ENCODE results near the gene SPACA6.
"Not testable (repeated sequence)": the region's sequence is repeated elsewhere in the genome, so short reads cannot be mapped to it uniquely, and the experiment has no call there.

The SPACA6 gene

GRCh38 chr19:51706885-51707284 is 13.8 kb downstream of the SPACA6 start:
- DNase-seq = no peak

GRCh38 chr19:51708811-51709210 is 15.7 kb downstream of the SPACA6 start:
- DNase-seq = no peak

- no peak for DNase-seq
Observed at GRCh38 chr19:51709575-51709974, 16.4 kb downstream of the SPACA6 start.

GRCh38 chr19:51710163-51710562 is 17.0 kb downstream of the SPACA6 start:
- DNase-seq = no peak

- no peak for DNase-seq
Observed at GRCh38 chr19:51711702-51712101, 18.6 kb downstream of the SPACA6 start.

- DNase-seq = no peak
Observed at GRCh38 chr19:51712461-51713081, 19.4 kb downstream of the SPACA6 start.

- no peak for DNase-seq
Observed at GRCh38 chr19:51713319-51714285, 20.5 kb downstream of the SPACA6 start.

GRCh38 chr19:51714848-51715247 is 21.7 kb downstream of the SPACA6 start:
- no peak for DNase-seq

GRCh38 chr19:51715850-51716249 is 22.7 kb downstream of the SPACA6 start:
- DNase-seq = no peak

- DNase-seq = no peak
Observed at GRCh38 chr19:51716925-51717324, 23.8 kb downstream of the SPACA6 start.

- DNase-seq = no peak
Observed at GRCh38 chr19:51719251-51719988, 26.3 kb downstream of the SPACA6 start.

- DNase-seq = no peak
Observed at GRCh38 chr19:51721905-51722304, 28.8 kb downstream of the SPACA6 start.

- no peak for DNase-seq
Observed at GRCh38 chr19:51722492-51722891, 29.4 kb downstream of the SPACA6 start.

- no peak for DNase-seq
Observed at GRCh38 chr19:51724543-51724942, 31.4 kb downstream of the SPACA6 start.

- peak; percentile 68 for DNase-seq
Observed at GRCh38 chr19:51726049-51726448, 32.9 kb downstream of the SPACA6 start.

GRCh38 chr19:51727349-51727880 is 34.3 kb downstream of the SPACA6 start:
- DNase-seq = no peak

- DNase-seq = no peak
Observed at GRCh38 chr19:51729781-51730180, 36.7 kb downstream of the SPACA6 start.

GRCh38 chr19:51733742-51734522 is 40.8 kb downstream of the SPACA6 start:
- DNase-seq = no peak

GRCh38 chr19:51735759-51736449 is 42.8 kb downstream of the SPACA6 start:
- DNase-seq = no peak

- DNase-seq = no peak
Observed at GRCh38 chr19:51737389-51737788, 44.3 kb downstream of the SPACA6 start.

- DNase-seq = no peak
Observed at GRCh38 chr19:51737924-51738323, 44.8 kb downstream of the SPACA6 start.

GRCh38 chr19:51738523-51738922 is 45.4 kb downstream of the SPACA6 start:
- not testable (repeated sequence) for DNase-seq
